ENCODE measurements around the gene TSPO.

The TSPO gene

DNA sequence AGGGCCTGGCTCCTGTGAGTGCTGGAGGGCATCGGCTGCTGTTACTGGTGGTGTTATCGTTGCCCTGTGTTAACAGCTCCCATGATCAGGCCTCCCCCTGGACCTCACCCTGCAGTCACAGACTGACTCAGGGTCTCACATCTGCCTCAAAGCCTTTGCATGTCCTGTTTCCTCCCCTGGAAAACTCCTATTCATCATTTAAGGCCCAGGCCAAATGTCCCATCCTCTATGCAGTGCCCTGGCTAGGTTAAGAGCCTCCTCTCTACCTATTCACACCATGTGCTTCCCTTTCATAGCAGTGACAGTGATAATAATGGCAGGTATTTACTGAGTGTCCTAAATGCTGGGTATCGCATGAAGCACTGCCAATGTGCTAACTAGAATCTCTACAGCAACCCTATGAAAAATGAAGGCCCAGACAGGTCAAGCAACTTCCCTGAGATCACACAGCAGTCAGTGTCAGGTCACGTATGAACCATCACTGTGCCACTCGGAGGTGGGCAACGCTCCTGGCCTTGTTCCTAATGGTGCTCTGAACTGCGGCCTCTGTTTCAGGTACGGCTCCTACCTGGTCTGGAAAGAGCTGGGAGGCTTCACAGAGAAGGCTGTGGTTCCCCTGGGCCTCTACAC is 9.3 kb downstream of the TSPO start:
- TF ChIP-seq, protein P1, sequence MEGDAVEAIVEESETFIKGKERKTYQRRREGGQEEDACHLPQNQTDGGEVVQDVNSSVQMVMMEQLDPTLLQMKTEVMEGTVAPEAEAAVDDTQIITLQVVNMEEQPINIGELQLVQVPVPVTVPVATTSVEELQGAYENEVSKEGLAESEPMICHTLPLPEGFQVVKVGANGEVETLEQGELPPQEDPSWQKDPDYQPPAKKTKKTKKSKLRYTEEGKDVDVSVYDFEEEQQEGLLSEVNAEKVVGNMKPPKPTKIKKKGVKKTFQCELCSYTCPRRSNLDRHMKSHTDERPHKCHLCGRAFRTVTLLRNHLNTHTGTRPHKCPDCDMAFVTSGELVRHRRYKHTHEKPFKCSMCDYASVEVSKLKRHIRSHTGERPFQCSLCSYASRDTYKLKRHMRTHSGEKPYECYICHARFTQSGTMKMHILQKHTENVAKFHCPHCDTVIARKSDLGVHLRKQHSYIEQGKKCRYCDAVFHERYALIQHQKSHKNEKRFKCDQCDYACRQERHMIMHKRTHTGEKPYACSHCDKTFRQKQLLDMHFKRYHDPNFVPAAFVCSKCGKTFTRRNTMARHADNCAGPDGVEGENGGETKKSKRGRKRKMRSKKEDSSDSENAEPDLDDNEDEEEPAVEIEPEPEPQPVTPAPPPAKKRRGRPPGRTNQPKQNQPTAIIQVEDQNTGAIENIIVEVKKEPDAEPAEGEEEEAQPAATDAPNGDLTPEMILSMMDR (IDR thresholded peaks at IDR 0.05; ENCODE audit: low read length, missing control alignments), result no peak
- no peak for DNase-seq (ENCODE audit: low read depth)
- H3K4me3 ChIP-seq (replicated peaks; ENCODE audit: low read depth, low read length), result no peak overlapping the region

DNA sequence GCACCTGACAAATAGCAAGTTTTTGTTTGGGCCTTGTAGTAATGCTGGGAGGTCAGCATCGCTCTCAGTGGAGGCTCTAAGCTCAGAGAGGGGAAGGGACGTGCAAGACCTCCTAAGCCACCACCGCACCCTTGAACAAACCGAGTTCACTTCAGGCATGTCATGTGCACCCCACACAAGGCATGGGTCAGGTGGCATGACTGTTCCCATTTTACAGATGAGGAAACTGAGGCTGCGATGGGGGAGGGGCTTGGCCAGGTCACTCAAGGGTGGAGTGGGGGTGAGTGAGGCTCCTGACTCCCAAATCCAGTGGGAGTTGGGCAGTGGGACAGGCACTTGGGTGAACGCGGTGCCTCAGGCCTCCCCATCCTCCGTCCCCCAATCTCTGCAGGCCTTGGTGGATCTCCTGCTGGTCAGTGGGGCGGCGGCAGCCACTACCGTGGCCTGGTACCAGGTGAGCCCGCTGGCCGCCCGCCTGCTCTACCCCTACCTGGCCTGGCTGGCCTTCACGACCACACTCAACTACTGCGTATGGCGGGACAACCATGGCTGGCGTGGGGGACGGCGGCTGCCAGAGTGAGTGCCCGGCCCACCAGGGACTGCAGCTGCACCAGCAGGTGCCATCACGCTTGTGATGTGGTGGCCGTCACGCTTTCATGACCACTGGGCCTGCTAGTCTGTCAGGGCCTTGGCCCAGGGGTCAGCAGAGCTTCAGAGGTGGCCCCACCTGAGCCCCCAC is 11.2 kb downstream of the TSPO start:
- H3K4me3 ChIP-seq (replicated peaks; ENCODE audit: low read depth, low read length), result no peak overlapping the region
- no peak for DNase-seq (ENCODE audit: low read depth)
- TF ChIP-seq, protein P1 (IDR thresholded peaks at IDR 0.05; ENCODE audit: low read length, missing control alignments), result no peak

GRCh38 chr22:43163241-43163795 is 12.0 kb downstream of the TSPO start:
- DNase-seq (ENCODE audit: low read depth), result no peak
- TF ChIP-seq, protein P1 (IDR thresholded peaks at IDR 0.05; ENCODE audit: low read length, missing control alignments), result no peak
- H3K4me3 ChIP-seq (replicated peaks; ENCODE audit: low read depth, low read length), result no peak overlapping the region

DNA sequence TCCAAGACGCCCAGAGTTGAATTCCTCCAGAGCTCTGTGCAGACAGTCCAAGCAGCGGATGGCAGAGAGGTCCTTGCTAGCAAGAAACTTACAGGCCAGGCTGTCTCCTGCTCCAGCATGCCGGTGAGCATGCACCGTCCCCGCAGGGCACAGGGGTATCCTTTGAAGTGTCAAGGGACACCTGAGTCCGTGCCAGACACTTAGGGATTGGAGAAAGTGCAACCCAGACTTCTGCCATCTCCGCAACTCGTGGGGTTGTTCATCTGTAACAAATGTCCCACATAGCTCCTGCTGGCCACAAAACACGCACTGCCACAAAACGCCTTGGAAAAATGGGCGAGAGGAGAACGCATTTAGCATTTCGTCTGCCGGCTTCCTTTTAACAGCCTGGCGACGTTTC is 13.3 kb downstream of the TSPO start:
- no peak overlapping the region for H3K4me3 ChIP-seq (replicated peaks; ENCODE audit: low read depth, low read length)
- no peak for DNase-seq (ENCODE audit: low read depth)
- TF ChIP-seq, protein P1 (IDR thresholded peaks at IDR 0.05; ENCODE audit: low read length, missing control alignments), result no peak

DNA sequence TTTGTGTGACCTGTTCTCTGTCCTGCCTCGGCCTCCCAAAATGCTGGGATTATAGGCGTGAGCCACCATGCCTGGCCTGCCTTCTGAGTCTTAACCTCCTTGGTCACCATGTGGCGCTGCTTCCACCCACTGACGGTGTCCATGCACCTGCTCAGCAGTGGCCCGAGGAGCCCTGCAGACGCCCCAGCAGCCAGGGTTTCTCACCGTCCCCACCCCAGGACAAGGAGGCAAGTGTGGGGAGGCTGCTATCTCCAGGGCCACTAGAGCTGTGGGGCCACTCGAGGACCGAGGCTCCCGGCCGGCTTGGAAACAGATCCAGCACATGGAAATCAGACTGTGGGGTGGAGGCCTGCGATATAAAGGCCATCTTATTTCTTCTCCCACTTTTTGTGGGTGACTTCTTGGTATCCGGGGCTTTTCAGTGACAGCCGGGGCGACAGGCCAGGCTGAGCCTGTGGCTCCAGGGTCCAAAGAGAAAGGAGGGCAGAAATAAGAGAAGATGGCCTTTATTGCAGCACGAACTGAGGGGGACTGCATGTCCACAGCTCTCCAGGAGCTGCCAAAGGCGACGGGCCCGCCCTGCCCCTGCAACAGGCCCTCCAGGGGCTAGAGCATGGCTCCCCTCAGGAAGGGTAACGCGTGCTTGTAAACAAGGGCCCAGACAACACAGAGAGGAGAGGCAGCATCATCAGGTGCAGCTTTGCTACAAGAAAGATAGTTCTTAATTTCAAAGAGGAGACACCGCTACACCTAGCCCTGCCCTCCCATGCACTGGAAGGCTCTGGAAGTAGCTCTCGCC is 15.0 kb downstream of the TSPO start:
- no peak overlapping the region for H3K4me3 ChIP-seq (replicated peaks; ENCODE audit: low read depth, low read length)
- TF ChIP-seq, protein P1 (IDR thresholded peaks at IDR 0.05; ENCODE audit: low read length, missing control alignments), result no peak
- no peak for DNase-seq (ENCODE audit: low read depth)

DNA sequence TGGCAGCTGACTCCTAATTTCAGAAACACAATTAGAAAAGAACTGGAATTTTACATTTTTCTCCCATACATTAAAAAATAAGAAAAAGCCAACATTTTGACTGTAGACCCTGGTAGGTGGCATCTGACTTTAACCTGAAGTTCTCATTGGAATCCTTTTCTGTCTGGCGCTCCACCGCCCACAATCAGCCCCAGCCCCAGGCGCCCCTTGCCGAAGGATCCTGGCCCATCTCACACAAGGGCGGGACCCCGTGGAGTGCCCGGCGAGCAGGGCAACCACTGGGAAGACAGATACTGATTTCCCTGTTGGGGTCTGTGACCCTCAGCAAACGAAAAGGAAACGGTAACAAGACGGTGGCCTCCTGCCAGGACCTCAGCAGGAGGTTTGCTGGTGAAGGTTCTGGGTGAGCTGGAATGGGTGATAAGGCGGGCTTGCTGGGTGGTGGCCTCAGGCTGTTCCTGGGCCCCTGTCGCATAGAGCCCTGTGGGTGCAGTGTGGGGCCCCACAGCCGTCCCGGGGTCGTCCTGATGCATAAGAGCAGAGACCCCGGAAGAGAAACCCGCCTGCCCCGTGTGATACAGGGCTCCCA is 15.7 kb downstream of the TSPO start:
- H3K4me3 ChIP-seq (replicated peaks; ENCODE audit: low read depth, low read length), result no peak overlapping the region
- DNase-seq (ENCODE audit: low read depth), result no peak
- TF ChIP-seq, protein P1 (IDR thresholded peaks at IDR 0.05; ENCODE audit: low read length, missing control alignments), result no peak

All from fibroblast of pulmonary artery (primary cell).